ENCODE data around the gene TRIM8. TPM values are rescaled to one million over a fixed set of nuclear protein-coding genes. Genes with fewer than 3 reads are reported as not detected.

Gene TRIM8
- total RNA-seq, 1 experiment from 2014 or later = 37.0 TPM

- Histone ChIP-seq H3K79me2 (ENCODE audit: insufficient read depth, low read length) (no peaks in the 10 kb centered on the region), H3T11ph (ENCODE audit: low read length) (no peak overlapping the region), H4K91ac (ENCODE audit: insufficient read length, low read depth, low read length) (no peak overlapping the region), H4K20me1 (ENCODE audit: control insufficient read depth, insufficient read depth, insufficient read length) (no peaks in the 10 kb centered on the region), H4K5ac (ENCODE audit: insufficient read length, low read depth, low read length) (no peak overlapping the region), H2BK15ac (ENCODE audit: low read depth, low read length) (no peak overlapping the region), H3K9ac (ENCODE audit: extremely low read depth, insufficient read length, low read length) (no peak overlapping the region), H3K23me2 (ENCODE audit: insufficient read length, low read depth, low read length, poor library complexity, severe bottlenecking) (no peaks in the 10 kb centered on the region), H3K4me1 (ENCODE audit: insufficient read depth, low read length) (no peaks in the 10 kb centered on the region), H3K9me3 (ENCODE audit: control insufficient read depth, low read depth, low read length) (no peaks in the 10 kb centered on the region), H3K56ac (ENCODE audit: insufficient read length, low read depth, low read length) (no peak overlapping the region), H3K14ac (ENCODE audit: insufficient read depth, low read length) (no peak overlapping the region), H2BK20ac (ENCODE audit: low read depth, low read length, poor library complexity, severe bottlenecking) (no peak overlapping the region), H3K4me2 (ENCODE audit: insufficient read depth, insufficient read length, low read length) (no peak overlapping the region), H2BK5ac (ENCODE audit: insufficient read length, low read length) (no peak overlapping the region), H3K4ac (ENCODE audit: low read depth, low read length) (no peak overlapping the region), H2AFZ (ENCODE audit: low read length) (no peak overlapping the region), H2AK5ac (ENCODE audit: insufficient read length, low read length) (no peak overlapping the region), H2BK12ac (ENCODE audit: insufficient read length, low read depth, low read length) (no peak overlapping the region), H3K27ac (ENCODE audit: insufficient read length, low read depth, low read length) (no peak overlapping the region), H3K79me1 (ENCODE audit: insufficient read depth, low read depth, low read length, poor library complexity, severe bottlenecking) (no peaks in the 10 kb centered on the region), H3K27me3 (ENCODE audit: insufficient read depth, low read length) (no peaks in the 10 kb centered on the region), H2BK120ac (ENCODE audit: low read depth, low read length, poor library complexity, severe bottlenecking) (no peak overlapping the region), H3K18ac (ENCODE audit: insufficient read length, low read depth, low read length) (no peak overlapping the region), H4K8ac (replicated peaks; ENCODE audit: insufficient read length, low read depth, low read length) (no peak overlapping the region), H3K23ac (ENCODE audit: insufficient read length, low read depth, low read length) (no peak overlapping the region)
- peak; percentile 43 for TF ChIP-seq CTCF (conservative IDR thresholded peaks at IDR 0.05)
- Mint-ChIP-seq H3K9me3 (no peaks in the 10 kb centered on the region), H3K4me1 (peaks cover 0 to 7% of the 10 kb centered on the region in 2 experiments; a peak in 2 of 4 replicates), H3K36me3 (ENCODE audit: insufficient read depth in 1 of 3, low read depth in 3 of 3) (peaks cover 0 to 4% (median 0%) of the 10 kb centered on the region in 3 experiments; a peak in 2 of 7 replicates), H3K4me3 (no peak overlapping the region), H3K27ac (peak overlapping the region in 1 of 3 experiments; percentile 5; a peak in 2 of 7 replicates), H3K27me3 (ENCODE audit: low read depth) (no peaks in the 10 kb centered on the region)
- no CpG with 5 or more reads among the region's 2 CpGs for WGBS (ENCODE audit: extremely low coverage, insufficient read length, low lambda C conversion rate)
- no peak for DNase-seq
Observed at GRCh38 chr10:102608487-102608886, 35.8 kb upstream of the TRIM8 start.

Measured in H9 (cell line).